IPS-18c (cell line): ENCODE results near the gene TBXA2R.
"Not testable (repeated sequence)": the region's sequence is repeated elsewhere in the genome, so short reads cannot be mapped to it uniquely, and the experiment has no call there.

Experiments used
- H3K4me3 ChIP-seq: 2 replicates; pipeline ENCODE4 v1.7.0; 2013; ENCODE audit warnings: low read depth, mild to moderate bottlenecking, low read length, moderate library complexity; ENCODE audit not compliant: insufficient read depth
- H3K9me3 ChIP-seq: one replicate; pipeline ENCODE4 v1.6.1; 2013; ENCODE audit warnings: mild to moderate bottlenecking, low read length, moderate library complexity; ENCODE audit not compliant: control insufficient read depth, insufficient read depth

TBXA2R gene

DNA sequence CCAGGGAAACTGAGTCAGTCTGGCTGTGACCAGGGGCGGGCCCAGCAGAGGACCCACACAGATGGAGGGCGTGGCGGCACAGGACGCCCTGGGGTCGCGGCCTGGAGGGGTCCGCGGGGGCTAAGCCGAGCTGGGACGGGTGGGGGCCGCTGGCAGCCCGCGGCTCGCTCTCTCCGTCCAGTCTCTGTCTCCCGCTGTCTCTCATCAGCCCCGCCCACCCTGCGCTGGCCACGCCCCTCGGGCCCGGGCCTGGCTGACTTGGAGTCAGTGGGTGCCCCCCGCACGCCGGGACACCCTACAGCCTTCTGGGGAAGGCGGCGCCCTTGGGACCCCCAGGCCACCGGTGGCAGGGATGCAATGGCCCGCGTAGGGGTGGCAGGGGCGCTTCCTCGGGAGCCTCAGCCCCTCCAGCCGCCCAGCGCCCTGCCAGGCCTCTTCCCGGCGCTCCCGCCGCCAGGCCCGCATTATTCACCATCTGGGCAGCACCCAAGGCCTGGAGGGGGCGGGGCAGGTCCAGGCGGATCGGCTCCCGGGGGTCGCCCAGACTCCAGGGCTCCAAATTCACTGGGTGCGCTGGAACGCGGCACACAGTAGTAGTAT is at the start of gene TBXA2R:
TSS of gene TBXA2R (minus strand) at position 186 of the 600 bp plus-strand sequence. CDS start 6,241 bp downstream, outside the sequence.
- Histone ChIP-seq H3K9me3 (no peaks in the 10 kb centered on the region), H3K4me3 (peak within 1 kb of the TSS; percentile 55)

DNA sequence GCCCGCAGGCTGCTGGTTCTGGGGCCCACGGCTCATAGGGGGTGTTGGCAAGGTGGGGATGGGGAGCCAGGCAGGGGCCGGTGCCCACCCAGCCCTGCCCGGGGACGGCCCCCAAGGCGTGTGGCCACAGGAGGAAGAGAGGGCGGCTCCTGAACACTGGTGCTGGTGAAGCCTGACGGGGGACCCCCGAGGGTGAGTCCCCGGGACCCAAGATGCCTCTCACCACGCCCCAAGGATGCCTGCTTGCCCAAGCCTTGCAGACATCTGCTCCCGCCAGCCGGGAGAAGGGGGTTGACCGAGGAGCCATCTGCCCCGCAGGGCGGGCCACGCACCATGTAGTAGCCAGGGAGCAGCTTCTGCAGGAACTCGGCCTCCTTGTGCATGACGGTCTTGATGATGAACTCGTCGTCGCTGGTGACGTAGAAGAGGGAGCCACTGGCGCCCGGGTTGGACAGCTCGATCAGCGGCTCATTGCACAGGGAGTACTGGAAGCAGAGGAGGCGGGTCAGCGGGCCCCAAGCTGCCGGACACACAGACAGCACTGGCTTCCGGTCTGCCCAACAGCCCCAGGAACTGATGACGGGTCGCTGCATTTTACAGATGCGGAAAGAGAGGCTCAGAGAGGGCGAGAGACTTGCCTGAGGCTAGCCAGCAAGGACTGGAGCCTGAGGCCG is 49.5 kb upstream of the TBXA2R start:
- Histone ChIP-seq H3K9me3 (no peaks in the 10 kb centered on the region), H3K4me3 (no peak overlapping the region)

GRCh38 chr19:3655402-3656072 is 48.9 kb upstream of the TBXA2R start:
- H3K4me3 ChIP-seq: no peak overlapping the region

GRCh38 chr19:3653865-3654513 is 47.3 kb upstream of the TBXA2R start:
- Histone ChIP-seq H3K4me3 (no peak overlapping the region), H3K9me3 (no peaks in the 10 kb centered on the region)

More at GRCh38 chr19:3655402-3656072, 48.9 kb upstream of the TBXA2R start:
- H3K9me3 ChIP-seq: no peaks in the 10 kb centered on the region

DNA sequence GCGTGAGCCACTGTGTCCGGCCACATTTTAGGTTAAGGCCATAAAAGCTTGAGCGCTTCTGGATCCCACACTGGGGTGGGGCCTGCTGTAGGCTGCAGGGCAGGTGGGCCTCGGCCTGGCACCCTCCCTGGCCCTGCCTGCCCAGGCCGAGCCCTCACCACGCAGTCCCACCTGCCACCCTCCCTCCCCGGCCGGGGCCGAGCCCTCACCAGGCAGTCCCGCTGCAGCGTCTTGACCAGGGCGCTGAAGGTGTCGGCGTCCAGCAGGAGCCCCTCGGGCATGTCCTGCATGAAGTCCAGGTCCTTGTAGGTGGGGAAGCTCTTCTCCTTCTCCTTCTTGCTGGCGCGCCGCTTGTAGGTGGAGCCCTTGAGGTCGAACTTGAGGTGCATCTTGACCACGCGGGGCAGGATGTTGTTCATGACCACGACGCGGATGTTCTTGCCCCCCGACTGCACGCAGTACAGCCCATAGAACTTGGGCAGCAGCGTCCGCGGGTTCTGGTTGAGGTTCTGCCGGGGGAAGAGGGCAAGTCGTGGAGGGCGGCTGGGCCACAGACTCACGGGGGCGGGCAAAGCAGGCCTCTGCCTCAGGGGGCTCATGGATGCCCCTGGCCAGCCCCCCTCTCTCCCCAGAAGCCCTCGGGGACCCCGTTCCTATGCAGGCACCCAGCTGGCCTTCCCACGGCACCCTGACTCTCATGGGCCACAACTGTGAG is 46.6 kb upstream of the TBXA2R start:
- Histone ChIP-seq H3K9me3 (no peaks in the 10 kb centered on the region), H3K4me3 (no peak overlapping the region)

DNA sequence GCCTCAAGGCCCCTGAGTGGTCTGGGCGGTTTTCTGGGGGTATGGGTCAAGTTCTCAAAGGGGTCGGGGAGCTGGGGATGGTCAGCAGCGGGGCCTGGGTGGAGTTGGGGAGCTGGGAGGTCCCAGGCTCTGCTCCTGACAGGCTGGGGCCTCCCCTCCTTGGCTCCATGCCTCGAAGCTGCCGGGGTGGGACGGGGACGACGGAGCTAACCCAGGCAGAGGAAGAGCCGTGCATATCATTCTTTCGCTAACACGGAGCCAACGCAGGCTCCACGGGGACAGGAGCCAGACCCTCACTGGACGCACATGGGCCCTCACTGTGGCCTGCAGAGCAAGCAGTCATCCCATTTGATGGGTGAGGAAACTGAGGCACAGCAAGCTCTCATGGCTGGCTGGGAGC is 45.7 kb upstream of the TBXA2R start:
- no peak overlapping the region for H3K4me3 ChIP-seq
- H3K9me3 ChIP-seq: no peaks in the 10 kb centered on the region

DNA sequence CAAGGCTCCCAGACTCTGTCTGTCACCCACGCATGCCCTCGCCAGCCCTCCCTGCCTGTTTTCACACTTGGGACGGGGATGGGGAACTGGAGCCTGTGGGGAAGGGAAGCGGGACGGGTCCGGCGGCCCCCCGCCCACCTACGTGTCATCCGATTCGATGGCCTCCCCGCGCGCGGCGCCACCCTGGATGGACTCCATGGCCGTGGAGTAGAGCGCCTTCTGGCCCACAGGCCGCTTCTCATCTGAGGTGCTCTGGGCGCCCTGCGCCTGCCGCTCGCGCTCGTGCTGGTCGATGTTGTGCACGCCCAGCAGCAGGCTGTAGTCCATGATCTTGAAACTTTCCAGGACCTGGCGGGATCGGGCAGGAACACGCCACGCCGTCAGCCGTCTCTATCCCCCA is 45.0 kb upstream of the TBXA2R start:
- no peaks in the 10 kb centered on the region for H3K9me3 ChIP-seq

DNA sequence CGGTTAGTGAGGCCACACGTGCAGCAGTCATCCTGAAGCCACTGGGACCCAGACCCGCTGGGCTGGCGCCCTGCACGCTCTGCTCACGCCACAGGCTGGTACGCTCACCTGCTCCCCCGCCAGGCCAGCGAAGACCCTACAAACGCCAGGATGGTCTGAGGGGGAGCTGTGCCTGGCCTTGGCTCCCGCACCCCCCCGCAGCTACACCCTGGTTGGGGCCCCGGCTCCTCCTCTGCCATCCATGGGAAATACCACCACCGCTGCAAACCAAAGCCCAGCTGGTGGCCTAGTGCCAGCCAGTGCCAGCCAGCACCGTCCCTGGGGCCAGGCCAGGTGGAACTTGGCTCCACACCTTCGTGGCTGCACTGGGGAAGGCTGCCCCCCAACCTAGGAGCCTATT is 43.2 kb upstream of the TBXA2R start:
- Histone ChIP-seq H3K4me3 (no peak overlapping the region), H3K9me3 (no peaks in the 10 kb centered on the region)

More for the DNA sequence above, 45.0 kb upstream of the TBXA2R start:
- H3K4me3 ChIP-seq: no peak overlapping the region

DNA sequence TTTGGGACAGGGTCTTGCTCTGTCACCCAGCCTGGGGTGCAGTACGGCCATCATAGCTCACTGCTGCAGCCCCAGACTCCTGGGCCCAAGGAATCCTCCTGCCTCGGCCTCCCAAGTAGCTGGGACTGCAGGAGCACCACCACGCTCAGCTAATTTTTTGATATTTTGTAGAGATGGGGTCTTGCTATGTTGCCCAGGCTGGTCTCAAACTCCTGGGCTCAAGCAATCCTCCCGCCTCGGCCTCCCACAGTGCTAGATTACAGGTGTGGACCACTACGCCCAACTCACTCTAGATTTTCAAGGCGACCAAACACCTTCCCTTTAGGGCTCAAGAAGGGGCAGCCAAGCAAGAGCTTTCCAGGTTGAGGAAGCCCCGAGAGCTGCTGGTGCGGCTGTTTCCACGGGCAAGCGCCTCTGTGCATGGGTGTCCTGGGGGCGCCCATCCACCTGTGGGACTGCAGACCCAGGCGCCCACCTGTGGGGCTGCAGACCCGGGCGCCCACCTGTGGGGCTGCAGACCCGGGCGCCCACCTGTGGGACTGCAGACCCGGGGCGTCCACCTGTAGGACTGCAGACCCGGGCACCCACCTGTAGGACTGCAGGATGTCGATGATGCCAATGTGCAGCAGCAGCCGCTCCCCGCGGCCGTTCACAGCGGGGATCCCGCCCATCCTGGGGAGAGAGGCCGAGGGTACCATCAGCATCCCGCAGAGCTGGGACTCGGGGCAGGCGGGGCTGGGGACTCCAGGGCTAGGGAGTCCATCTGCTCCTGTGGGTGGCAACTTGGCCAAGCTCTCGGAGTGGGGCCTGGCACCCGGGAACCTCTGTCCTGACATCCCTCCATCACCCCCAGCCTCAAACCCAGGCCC is 41.6 kb upstream of the TBXA2R start:
- no peaks in the 10 kb centered on the region for H3K9me3 ChIP-seq

GRCh38 chr19:3647102-3647501 is 40.4 kb upstream of the TBXA2R start:
- not testable (repeated sequence) for H3K4me3 ChIP-seq

More for the DNA sequence above, 41.6 kb upstream of the TBXA2R start:
- no peak overlapping the region for H3K4me3 ChIP-seq

GRCh38 chr19:3646336-3647092 is 39.8 kb upstream of the TBXA2R start:
- H3K9me3 ChIP-seq: no peaks in the 10 kb centered on the region
- H3K4me3 ChIP-seq: no peak overlapping the region

More at GRCh38 chr19:3647102-3647501, 40.4 kb upstream of the TBXA2R start:
- not testable (repeated sequence) for H3K9me3 ChIP-seq

DNA sequence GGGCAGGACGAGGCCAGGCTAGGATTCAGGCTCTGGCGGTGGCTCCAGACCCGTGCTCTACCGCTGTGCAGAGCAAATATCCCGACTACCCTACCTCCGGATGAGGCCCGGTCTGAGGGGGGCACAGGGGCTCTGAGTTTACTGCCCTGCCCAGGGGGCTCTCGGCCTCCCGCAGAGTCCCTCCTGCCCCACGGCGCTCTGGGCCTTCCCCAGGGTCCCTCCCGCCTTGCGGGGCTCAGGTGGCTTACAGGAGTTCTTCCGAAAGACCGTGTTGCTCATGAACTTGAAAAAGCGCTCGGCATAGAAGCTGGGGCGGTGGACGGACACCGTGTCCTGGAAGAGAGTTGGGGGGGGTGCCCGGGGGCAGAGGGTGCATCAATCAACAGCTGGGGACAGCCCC is 39.1 kb upstream of the TBXA2R start:
- Histone ChIP-seq H3K4me3 (no peak overlapping the region), H3K9me3 (no peaks in the 10 kb centered on the region)

DNA sequence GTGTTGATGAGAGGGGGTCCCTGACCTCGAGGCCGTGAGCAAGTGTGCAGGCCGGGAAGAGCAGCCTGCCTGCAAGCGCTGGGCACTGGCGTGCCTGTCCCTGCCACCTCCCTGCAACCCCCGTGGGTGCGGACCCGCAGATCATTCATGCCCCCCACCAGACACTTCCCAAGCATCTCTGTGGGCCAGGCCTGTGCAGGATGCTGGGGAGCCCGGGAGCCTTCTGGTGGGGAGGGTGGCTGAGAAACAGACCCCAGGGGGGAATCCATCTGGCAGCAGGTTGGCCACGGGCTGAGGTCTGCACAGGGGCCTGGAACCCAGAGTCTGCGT is 38.4 kb upstream of the TBXA2R start:
- Histone ChIP-seq H3K4me3 (no peak overlapping the region), H3K9me3 (no peaks in the 10 kb centered on the region)

GRCh38 chr19:3644351-3645066 is 37.8 kb upstream of the TBXA2R start:
- Histone ChIP-seq H3K4me3 (no peak overlapping the region), H3K9me3 (no peaks in the 10 kb centered on the region)

GRCh38 chr19:3643674-3644313 is 37.1 kb upstream of the TBXA2R start:
- H3K9me3 ChIP-seq: no peaks in the 10 kb centered on the region
- no peak overlapping the region for H3K4me3 ChIP-seq
